Fibroblast of mammary gland (primary cell): ENCODE results near the gene TCEAL3.
A peak's percentile ranks its signal among the peaks of the same experiment; 100 is the strongest.

Experiments
- DNase-seq: peaks from one replicate; pipeline ENCODE4 v3.0.0-alpha.2; 2010; ENCODE audit warnings: low read depth
- H3K4me3 ChIP-seq: 2 replicates; pipeline ENCODE4 v1.5.1; 2011; ENCODE audit warnings: low read depth, mild to moderate bottlenecking, low read length, moderate library complexity; ENCODE audit not compliant: control insufficient read depth
- CTCF ChIP-seq: conservative IDR thresholded peaks from 2 replicates; pipeline ENCODE4 v1.5.1; 2011; ENCODE audit warnings: low read depth, low read length, inconsistent platforms; ENCODE audit not compliant: control insufficient read depth, insufficient read depth

TCEAL3 gene

GRCh38 chrX:103608306-103608963 is 672 bp downstream of the TCEAL3 start:
- no peak for DNase-seq
- TF ChIP-seq CTCF: no peak

GRCh38 chrX:103610282-103610681 is 2.5 kb downstream of the TCEAL3 start:
- DNase-seq: no peak
- no peak for TF ChIP-seq CTCF
- H3K4me3 ChIP-seq: no peak overlapping the region

More at GRCh38 chrX:103608306-103608963, 672 bp downstream of the TCEAL3 start:
- H3K4me3 ChIP-seq: peak overlapping the region; percentile 67

- no peak for DNase-seq
- no peak overlapping the region for H3K4me3 ChIP-seq
Observed at GRCh38 chrX:103613362-103613890, 5.7 kb downstream of the TCEAL3 start.

GRCh38 chrX:103614999-103615398 is 7.2 kb downstream of the TCEAL3 start:
- DNase-seq: no peak
- TF ChIP-seq CTCF: no peak

More at GRCh38 chrX:103613362-103613890, 5.7 kb downstream of the TCEAL3 start:
- TF ChIP-seq CTCF: no peak

GRCh38 chrX:103615781-103616371 is 8.1 kb downstream of the TCEAL3 start:
- no peak overlapping the region for H3K4me3 ChIP-seq
- peak; percentile 39 for DNase-seq
- TF ChIP-seq CTCF: no peak

More at GRCh38 chrX:103614999-103615398, 7.2 kb downstream of the TCEAL3 start:
- no peak overlapping the region for H3K4me3 ChIP-seq

- no peak for DNase-seq
- no peak for TF ChIP-seq CTCF
- no peak overlapping the region for H3K4me3 ChIP-seq
Observed at GRCh38 chrX:103616676-103617186, 9.0 kb downstream of the TCEAL3 start.
